ENCODE measurements around the gene IVD.

- TF ChIP-seq CTCF (IDR thresholded peaks at IDR 0.05; ENCODE audit: low read depth, low read length, missing input control) (no peak), RAD21 (IDR thresholded peaks at IDR 0.05) (no peak), EGR1 (IDR thresholded peaks at IDR 0.05; ENCODE audit: low read depth in 2 of 2) (no peak), NR2F2 (IDR thresholded peaks at IDR 0.05) (no peak), FOXA1 (IDR thresholded peaks at IDR 0.05) (no peak), REST (IDR thresholded peaks at IDR 0.05) (no peak)
These were observed 61.6 kb downstream of the IVD start for GRCh38 chr15:40467261-40467615.

All from liver (tissue), 3 donors.